Coronary artery (tissue), 2 donors: ENCODE results near the gene RABL6.

ENCODE experiments used
- DNase-seq: peaks from one replicate; pipeline ENCODE4 v3.0.0-alpha.2; 2017; ENCODE audit warnings: low spot score
- H3K27ac ChIP-seq, 2 donors: fragments of 200-600 bp; sonication (generic); one replicate each; pipeline ENCODE4 v1.5.1; 2016 to 2019
- H3K4me3 ChIP-seq: fragments of 200-600 bp; sonication (generic); 2 replicates; pipeline ENCODE4 v1.5.1; 2016; ENCODE audit warnings: mild to moderate bottlenecking, moderate library complexity
- TF ChIP-seq, protein P1 (sequence below): fragments of 200-600 bp; sonication (generic); IDR thresholded peaks from one replicate; pipeline ENCODE4 v1.5.1; 2019; ENCODE audit warnings: antibody characterized with exemption

Gene RABL6

DNA sequence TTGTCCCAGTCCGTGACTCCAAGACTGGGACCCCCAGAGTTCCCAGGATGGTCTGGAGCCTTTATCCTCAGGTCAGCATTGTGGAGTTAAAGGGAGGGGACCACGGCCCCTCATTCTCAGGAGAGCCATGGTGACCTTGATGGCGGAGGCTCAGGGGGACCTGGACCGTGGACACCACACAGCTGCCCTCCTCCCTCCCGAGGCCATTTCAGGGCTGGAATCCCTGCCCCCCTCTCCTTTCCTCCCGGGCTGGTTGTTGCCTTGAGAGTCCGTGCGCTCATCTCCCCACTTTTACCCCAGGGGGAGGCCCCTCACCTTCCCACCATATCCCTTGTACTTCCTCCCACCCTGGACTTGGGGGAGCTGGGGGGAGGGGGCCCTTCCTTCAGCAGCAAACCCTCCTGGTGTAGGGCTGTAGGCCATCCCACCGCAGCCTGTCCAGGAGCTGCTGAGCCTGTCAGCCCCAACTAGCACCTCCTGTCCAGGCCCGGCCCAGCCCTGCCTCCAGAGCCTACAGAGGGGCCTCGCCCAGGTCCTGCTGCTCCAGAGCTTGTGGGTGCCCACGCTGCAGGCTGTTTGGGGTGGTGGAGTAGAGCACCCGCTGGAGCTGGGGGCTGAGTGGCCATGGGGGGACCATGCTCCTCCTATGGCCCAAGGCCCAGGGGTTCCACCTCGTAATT, 20.2 kb downstream of the RABL6 start:
- no peak overlapping the region for H3K27ac ChIP-seq
- TF ChIP-seq, protein P1, sequence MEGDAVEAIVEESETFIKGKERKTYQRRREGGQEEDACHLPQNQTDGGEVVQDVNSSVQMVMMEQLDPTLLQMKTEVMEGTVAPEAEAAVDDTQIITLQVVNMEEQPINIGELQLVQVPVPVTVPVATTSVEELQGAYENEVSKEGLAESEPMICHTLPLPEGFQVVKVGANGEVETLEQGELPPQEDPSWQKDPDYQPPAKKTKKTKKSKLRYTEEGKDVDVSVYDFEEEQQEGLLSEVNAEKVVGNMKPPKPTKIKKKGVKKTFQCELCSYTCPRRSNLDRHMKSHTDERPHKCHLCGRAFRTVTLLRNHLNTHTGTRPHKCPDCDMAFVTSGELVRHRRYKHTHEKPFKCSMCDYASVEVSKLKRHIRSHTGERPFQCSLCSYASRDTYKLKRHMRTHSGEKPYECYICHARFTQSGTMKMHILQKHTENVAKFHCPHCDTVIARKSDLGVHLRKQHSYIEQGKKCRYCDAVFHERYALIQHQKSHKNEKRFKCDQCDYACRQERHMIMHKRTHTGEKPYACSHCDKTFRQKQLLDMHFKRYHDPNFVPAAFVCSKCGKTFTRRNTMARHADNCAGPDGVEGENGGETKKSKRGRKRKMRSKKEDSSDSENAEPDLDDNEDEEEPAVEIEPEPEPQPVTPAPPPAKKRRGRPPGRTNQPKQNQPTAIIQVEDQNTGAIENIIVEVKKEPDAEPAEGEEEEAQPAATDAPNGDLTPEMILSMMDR, result no peak
- no peak for DNase-seq
- H3K4me3 ChIP-seq, result no peak overlapping the region

- Histone ChIP-seq H3K4me3 (no peak overlapping the region), H3K27ac (no peak overlapping the region)
- no peak for DNase-seq
- TF ChIP-seq, protein P1, result no peak
Measured at GRCh38 chr9:136828474-136829140, 20.9 kb downstream of the RABL6 start.

- no peak overlapping the region for H3K27ac ChIP-seq
- H3K4me3 ChIP-seq, result no peak overlapping the region
- TF ChIP-seq, protein P1, result no peak
- no peak for DNase-seq
Measured at GRCh38 chr9:136829412-136829811, 21.7 kb downstream of the RABL6 start.

- H3K4me3 ChIP-seq, result no peak overlapping the region
- DNase-seq, result no peak
- TF ChIP-seq, protein P1, result no peak
- no peak overlapping the region for H3K27ac ChIP-seq
Measured at GRCh38 chr9:136829981-136830885, 22.5 kb downstream of the RABL6 start.

GRCh38 chr9:136831002-136831719, 23.4 kb downstream of the RABL6 start:
- no peak for DNase-seq
- Histone ChIP-seq H3K27ac (no peak overlapping the region), H3K4me3 (no peak overlapping the region)
- TF ChIP-seq, protein P1, result no peak

GRCh38 chr9:136831720-136832104, 24.0 kb downstream of the RABL6 start:
- Histone ChIP-seq H3K4me3 (no peak overlapping the region), H3K27ac (no peak overlapping the region)
- no peak for DNase-seq
- TF ChIP-seq, protein P1, result no peak
